ENCODE results near the gene TEC.

Gene TEC

DNA sequence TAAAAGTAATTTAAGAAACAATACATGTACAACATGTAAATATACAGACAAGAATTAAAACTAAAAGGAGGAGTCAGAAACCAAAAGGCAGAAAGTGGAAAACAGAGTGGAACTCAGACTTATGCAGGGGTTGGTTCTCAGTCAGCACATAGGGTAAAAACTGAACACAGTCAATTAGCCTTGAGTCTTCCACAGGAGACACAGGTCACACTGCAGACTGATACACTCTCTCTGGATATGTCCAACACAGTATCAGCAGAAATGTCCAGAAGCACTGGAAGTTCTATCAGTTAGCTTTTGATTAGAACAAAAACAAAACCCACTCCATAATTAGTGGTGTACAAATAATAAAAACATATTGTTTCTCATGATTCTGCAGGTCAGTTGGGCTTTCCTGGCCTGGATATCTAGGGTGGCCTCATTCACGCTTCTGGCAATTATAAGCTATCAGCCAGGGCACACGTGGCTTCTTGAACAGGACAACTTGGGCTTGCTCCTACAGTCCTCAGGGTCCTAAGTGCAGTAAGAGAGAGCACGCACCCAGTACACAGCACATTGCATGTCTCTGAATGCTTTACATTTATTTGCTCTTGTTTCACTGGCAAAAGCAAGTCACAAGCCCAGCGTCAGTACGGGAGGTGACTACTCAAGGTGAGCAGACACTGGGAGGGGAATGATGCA, 21.6 kb downstream of the TEC start:
- no peak for TF ChIP-seq ZFX (IDR thresholded peaks at IDR 0.05)
- TF ChIP-seq, protein P1, sequence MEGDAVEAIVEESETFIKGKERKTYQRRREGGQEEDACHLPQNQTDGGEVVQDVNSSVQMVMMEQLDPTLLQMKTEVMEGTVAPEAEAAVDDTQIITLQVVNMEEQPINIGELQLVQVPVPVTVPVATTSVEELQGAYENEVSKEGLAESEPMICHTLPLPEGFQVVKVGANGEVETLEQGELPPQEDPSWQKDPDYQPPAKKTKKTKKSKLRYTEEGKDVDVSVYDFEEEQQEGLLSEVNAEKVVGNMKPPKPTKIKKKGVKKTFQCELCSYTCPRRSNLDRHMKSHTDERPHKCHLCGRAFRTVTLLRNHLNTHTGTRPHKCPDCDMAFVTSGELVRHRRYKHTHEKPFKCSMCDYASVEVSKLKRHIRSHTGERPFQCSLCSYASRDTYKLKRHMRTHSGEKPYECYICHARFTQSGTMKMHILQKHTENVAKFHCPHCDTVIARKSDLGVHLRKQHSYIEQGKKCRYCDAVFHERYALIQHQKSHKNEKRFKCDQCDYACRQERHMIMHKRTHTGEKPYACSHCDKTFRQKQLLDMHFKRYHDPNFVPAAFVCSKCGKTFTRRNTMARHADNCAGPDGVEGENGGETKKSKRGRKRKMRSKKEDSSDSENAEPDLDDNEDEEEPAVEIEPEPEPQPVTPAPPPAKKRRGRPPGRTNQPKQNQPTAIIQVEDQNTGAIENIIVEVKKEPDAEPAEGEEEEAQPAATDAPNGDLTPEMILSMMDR (conservative IDR thresholded peaks at IDR 0.05): no peak
- H3K27ac ChIP-seq: no peak overlapping the region

DNA sequence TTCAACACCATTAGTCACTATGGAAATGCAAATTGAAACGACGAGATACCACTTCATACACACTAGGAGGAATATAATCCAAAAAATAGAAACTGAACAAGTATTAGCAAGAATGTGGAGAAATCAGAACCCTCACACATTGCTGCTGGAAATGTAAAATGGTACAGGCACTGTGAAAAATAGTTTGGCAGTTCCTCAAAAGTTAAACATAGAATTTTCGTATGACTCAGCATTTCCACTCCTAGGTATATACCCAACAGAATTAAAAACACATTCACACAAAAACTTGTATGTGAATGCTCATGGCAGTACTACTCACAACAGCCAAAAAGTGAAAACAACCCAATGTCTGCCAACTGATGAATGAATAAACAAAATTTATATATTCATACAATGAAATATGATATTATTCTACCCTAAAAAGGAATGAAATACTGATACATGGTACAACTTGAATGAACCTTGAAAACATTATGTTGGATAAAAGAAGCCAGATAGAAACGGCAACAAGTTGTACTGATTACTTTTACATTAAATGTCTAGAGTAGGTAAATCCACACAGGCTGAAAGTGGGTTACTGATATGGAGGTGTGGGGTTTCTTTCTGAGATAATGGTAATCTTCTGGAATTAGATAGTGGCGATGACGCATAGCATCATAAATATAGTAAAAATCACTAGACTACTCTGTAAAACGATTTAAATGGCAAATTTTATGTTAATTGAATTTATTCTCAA, 22.3 kb downstream of the TEC start:
- H3K27ac ChIP-seq: no peak overlapping the region
- no peak for TF ChIP-seq ZFX (IDR thresholded peaks at IDR 0.05)
- TF ChIP-seq, protein P1 (conservative IDR thresholded peaks at IDR 0.05): no peak

DNA sequence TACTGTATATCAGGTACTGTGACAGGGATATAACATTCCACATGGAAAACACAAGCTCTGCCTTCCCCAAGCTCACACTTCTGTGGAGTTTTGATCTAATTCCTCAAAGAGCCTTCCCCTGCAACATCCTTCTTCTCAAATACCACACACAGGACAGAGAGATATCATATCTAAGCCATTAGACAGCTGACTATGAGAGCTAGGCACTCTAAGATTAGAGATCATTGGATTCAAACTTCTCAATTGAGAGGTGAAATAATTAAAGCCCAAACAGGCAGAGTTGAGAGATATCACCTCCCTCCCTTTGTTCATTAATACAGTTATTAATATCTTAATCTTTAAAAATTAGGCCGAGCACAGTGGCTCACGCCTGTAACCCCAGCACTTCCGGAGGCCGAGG, 25.0 kb downstream of the TEC start:
- no peak overlapping the region for H3K27ac ChIP-seq
- TF ChIP-seq ZFX (IDR thresholded peaks at IDR 0.05): no peak
- TF ChIP-seq, protein P1 (conservative IDR thresholded peaks at IDR 0.05): no peak

DNA sequence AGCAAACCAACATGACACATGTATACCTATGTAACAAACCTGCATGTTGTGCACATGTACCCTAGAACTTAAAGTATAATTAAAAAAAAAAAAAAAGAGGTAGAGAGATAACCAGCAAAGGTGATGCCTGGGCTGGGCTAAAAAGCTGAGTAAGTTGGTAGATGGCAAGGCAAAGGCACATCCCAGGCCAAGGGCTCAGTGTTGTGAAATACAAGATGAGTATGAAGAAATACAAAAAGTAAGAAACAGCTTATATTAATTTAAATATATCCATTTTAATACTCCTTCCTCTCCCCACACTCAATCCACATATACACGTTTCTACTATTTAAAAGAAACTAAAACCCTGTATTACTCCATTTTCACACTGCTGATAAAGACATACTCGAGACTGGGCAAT, 25.8 kb downstream of the TEC start:
- TF ChIP-seq, protein P1 (conservative IDR thresholded peaks at IDR 0.05): no peak
- TF ChIP-seq ZFX (IDR thresholded peaks at IDR 0.05): no peak
- no peak overlapping the region for H3K27ac ChIP-seq

DNA sequence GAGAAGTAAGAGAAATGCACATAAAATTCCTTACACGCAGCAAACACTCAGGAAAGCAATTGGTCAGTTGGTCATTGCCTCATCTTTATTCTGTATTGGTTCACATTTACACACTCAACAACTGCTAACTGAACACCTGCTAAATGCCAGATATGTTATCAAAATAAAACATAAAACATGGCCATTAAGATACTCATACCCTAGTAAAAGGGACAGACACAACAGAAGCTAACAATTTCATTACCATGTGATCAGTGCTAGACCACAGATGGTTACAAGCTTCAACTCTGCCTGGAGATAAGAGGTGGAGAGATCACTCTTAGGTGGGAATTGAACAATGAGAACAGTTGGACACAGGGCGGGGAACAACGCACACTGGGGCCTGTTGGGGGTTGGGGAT, 26.2 kb downstream of the TEC start:
- TF ChIP-seq ZFX (IDR thresholded peaks at IDR 0.05): no peak
- TF ChIP-seq, protein P1 (conservative IDR thresholded peaks at IDR 0.05): no peak
- no peak overlapping the region for H3K27ac ChIP-seq

DNA sequence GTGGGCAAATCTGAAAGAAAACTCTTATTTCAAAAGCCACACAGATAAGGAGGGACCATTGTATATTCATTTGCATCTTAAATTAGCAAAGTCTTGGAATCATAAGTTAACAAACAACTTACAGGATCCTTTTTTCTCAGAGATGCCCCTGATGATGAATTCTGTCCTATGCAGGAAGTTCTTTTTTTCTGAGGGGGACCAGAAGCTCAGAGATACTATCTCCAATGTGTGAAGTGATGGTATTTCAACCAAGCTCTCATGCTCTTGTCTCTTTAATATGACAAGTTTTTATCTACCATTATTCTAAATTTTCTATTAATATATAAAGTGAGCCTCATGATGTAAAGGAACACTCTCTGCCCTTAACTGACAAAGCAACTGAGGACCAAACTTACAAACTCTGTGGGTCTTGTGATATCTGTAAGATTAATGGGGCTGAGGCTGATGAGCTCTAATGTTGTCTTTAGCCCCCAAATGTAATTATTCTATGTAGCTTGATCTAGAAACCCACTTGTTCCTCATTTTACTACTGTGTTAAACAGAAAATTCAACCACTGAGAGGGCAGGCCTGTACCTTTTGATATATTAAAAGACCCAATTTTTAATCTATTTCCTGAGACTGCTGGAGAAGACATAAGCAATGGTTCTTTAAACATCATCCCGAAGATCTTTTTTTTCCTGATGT, 27.0 kb downstream of the TEC start:
- TF ChIP-seq, protein P1 (conservative IDR thresholded peaks at IDR 0.05): no peak
- TF ChIP-seq ZFX (IDR thresholded peaks at IDR 0.05): no peak
- H3K27ac ChIP-seq: no peak overlapping the region

DNA sequence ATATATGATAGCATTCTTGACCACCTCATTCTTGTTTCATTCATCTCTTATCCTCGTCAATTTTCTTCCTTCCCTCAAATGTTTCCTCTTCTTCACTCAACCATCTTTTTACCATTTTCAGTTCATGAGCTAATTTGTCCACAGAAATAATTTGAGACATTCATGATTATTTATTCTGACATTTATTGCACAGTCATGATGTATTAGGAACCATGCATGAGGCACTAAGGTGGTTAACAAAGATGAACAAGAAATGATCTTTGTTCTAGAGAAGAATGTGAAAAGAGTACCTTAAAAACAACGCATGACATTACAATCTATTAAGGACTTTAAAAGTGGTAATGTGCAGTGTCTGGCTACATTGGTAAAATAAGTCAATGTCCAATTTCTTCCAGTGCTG, 27.9 kb downstream of the TEC start:
- TF ChIP-seq ZFX (IDR thresholded peaks at IDR 0.05): no peak
- TF ChIP-seq, protein P1 (conservative IDR thresholded peaks at IDR 0.05): no peak
- H3K27ac ChIP-seq: no peak overlapping the region

Measured in C4-2B (cell line).